DND-41 (cell line): ENCODE results near the gene CCDC24.

Source experiments
- ATAC-seq: fragments of 200-7000 bp; cut with Tn5 transposase; 3 replicates; pipeline ENCODE4 v1.9.1; 2021; ENCODE audit warnings: low read depth; ENCODE audit not compliant: insufficient read depth
- DNase-seq: peaks from one replicate; pipeline ENCODE4 v3.0.0-alpha.2; 2020
- H2AFZ ChIP-seq: 2 replicates; pipeline ENCODE4 v1.6.0; 2012; ENCODE audit warnings: low read depth, low read length
- H3K27ac ChIP-seq: 2 replicates; pipeline ENCODE4 v1.5.1; 2012; ENCODE audit warnings: low read length, inconsistent platforms
- H3K27me3 ChIP-seq: fragments of 200-600 bp; sonication (generic); 2 replicates; pipeline ENCODE4 v1.6.0; 2012; ENCODE audit warnings: low read length, mild to moderate bottlenecking, inconsistent platforms; ENCODE audit not compliant: insufficient read depth, poor library complexity
- H3K36me3 ChIP-seq: 2 replicates; pipeline ENCODE4 v1.5.1; 2012; ENCODE audit warnings: low read length, inconsistent platforms; ENCODE audit not compliant: insufficient read depth
- H3K4me1 ChIP-seq: 2 replicates; pipeline ENCODE4 v1.5.1; 2012; ENCODE audit warnings: mild to moderate bottlenecking, low read length; ENCODE audit not compliant: insufficient read depth
- H3K4me2 ChIP-seq: 2 replicates; pipeline ENCODE4 v1.6.0; 2012; ENCODE audit warnings: mild to moderate bottlenecking, moderate library complexity, low read length, inconsistent platforms; ENCODE audit not compliant: insufficient read depth
- H3K4me3 ChIP-seq, 2 experiments: fragments of 200-600 bp in 1 of 2; shearing (Covaris generic) in 1 of 2; 2 replicates each; pipeline ENCODE4 v1.5.1; 2012 to 2016; ENCODE audit warnings: inconsistent platforms in 2 of 2, low read length in 2 of 2, mild to moderate bottlenecking in 2 of 2, low read depth in 1 of 2, moderate library complexity in 1 of 2
- H3K79me2 ChIP-seq: 2 replicates; pipeline ENCODE4 v1.6.0; 2012; ENCODE audit warnings: low read length, inconsistent platforms; ENCODE audit not compliant: insufficient read depth
- H3K9ac ChIP-seq: 2 replicates; pipeline ENCODE4 v1.6.0; 2012; ENCODE audit warnings: low read depth, mild to moderate bottlenecking, inconsistent platforms, low read length, moderate library complexity
- H3K9me3 ChIP-seq: 2 replicates; pipeline ENCODE4 v1.5.1; 2012; ENCODE audit warnings: low read length, moderate library complexity, mild to moderate bottlenecking, inconsistent platforms; ENCODE audit not compliant: insufficient read depth, severe bottlenecking
- H4K20me1 ChIP-seq: 2 replicates; pipeline ENCODE4 v1.6.0; 2012; ENCODE audit warnings: low read length; ENCODE audit not compliant: insufficient read depth
- CTCF ChIP-seq: IDR thresholded peaks from 2 replicates; pipeline ENCODE4 v1.5.1; 2012; ENCODE audit warnings: borderline replicate concordance, low read length, moderate library complexity, mild to moderate bottlenecking; ENCODE audit not compliant: poor library complexity, severe bottlenecking; ENCODE audit errors: extremely low read depth
- EZH2 ChIP-seq: IDR thresholded peaks from 3 replicates; pipeline ENCODE4 v1.6.1; 2012; ENCODE audit warnings: borderline replicate concordance, low read depth, mild to moderate bottlenecking, moderate library complexity, low read length, inconsistent platforms; ENCODE audit not compliant: severe bottlenecking

The CCDC24 gene

GRCh38 chr1:43952731-43953346, 38.6 kb upstream of the CCDC24 start:
- H3K27ac ChIP-seq, result no peak overlapping the region
- no peak for ATAC-seq
- no peak for DNase-seq

GRCh38 chr1:43953361-43953760, 38.0 kb upstream of the CCDC24 start:
- Histone ChIP-seq H3K4me1 (peaks cover 6% of the 10 kb centered on the region), H4K20me1 (peaks cover 22% of the 10 kb centered on the region), H3K4me2 (no peak overlapping the region), H3K9ac (no peak overlapping the region), H3K36me3 (peaks cover 38% of the 10 kb centered on the region), H3K27me3 (no peaks in the 10 kb centered on the region), H3K27ac (no peak overlapping the region), H3K4me3 (no peak overlapping the region), H2AFZ (no peak overlapping the region), H3K9me3 (no peaks in the 10 kb centered on the region), H3K79me2 (peaks cover 10% of the 10 kb centered on the region)
- TF ChIP-seq CTCF, result no peak
- no peak for TF ChIP-seq EZH2
- ATAC-seq (no peak), DNase-seq (no peak)

More at GRCh38 chr1:43952731-43953346, 38.6 kb upstream of the CCDC24 start:
- TF ChIP-seq CTCF (no peak), EZH2 (no peak)
- Histone ChIP-seq H4K20me1 (peaks cover 23% of the 10 kb centered on the region), H3K4me3 (no peak overlapping the region), H3K9ac (no peak overlapping the region), H3K4me2 (no peak overlapping the region), H3K4me1 (peaks cover 11% of the 10 kb centered on the region), H3K9me3 (no peaks in the 10 kb centered on the region), H3K36me3 (peaks cover 34% of the 10 kb centered on the region), H3K27me3 (no peaks in the 10 kb centered on the region), H3K79me2 (peaks cover 15% of the 10 kb centered on the region), H2AFZ (no peak overlapping the region)

- DNase-seq, result no peak
- no peaks in the 10 kb centered on the region for H3K27me3 ChIP-seq
- H3K79me2 ChIP-seq, result 0 out of 2 replicates have a peak, but pooled peaks cover 4% of the 10 kb centered on the region
- TF ChIP-seq EZH2 (no peak), CTCF (no peak)
- H4K20me1 ChIP-seq, result peaks cover 17% of the 10 kb centered on the region
- no peak overlapping the region for H2AFZ ChIP-seq
- H3K9ac ChIP-seq, result no peak overlapping the region
- ATAC-seq, result no peak
- peaks cover 41% of the 10 kb centered on the region for H3K36me3 ChIP-seq
- H3K4me3 ChIP-seq, result no peak overlapping the region
- H3K4me2 ChIP-seq, result no peak overlapping the region
- no peaks in the 10 kb centered on the region for H3K9me3 ChIP-seq
- no peaks in the 10 kb centered on the region for H3K4me1 ChIP-seq
- no peak overlapping the region for H3K27ac ChIP-seq
These were observed 37.4 kb upstream of the CCDC24 start for GRCh38 chr1:43954036-43954435.

GRCh38 chr1:43956234-43956633, 35.2 kb upstream of the CCDC24 start:
- no peak overlapping the region for H3K9ac ChIP-seq
- peaks cover 9% of the 10 kb centered on the region; the same call in 1 of the 2 replicates for H4K20me1 ChIP-seq
- H3K4me3 ChIP-seq, result no peak overlapping the region
- no peak overlapping the region for H3K27ac ChIP-seq
- H3K36me3 ChIP-seq, result peaks cover 34% of the 10 kb centered on the region
- ATAC-seq (no peak), DNase-seq (no peak)
- no peak overlapping the region for H3K4me2 ChIP-seq
- H3K79me2 ChIP-seq, result 0 out of 2 replicates have a peak, but pooled peaks cover 4% of the 10 kb centered on the region
- H2AFZ ChIP-seq, result no peak overlapping the region
- no peak for TF ChIP-seq EZH2
- no peak for TF ChIP-seq CTCF
- H3K27me3 ChIP-seq, result no peaks in the 10 kb centered on the region
- no peaks in the 10 kb centered on the region for H3K9me3 ChIP-seq
- H3K4me1 ChIP-seq, result no peaks in the 10 kb centered on the region
